ENCODE data around the gene STARD4. TPM values are rescaled to one million over a fixed set of nuclear protein-coding genes. Genes with fewer than 3 reads are reported as not detected.

The STARD4 gene
- total and polyA plus RNA-seq, 2 of the 13 experiments (the other 11 are each of a cell fraction or from before 2014, with no cell fraction given): 27.4 to 66.9 TPM

- FAIRE-seq: no peak
- CTCF ChIA-PET (ENCODE audit: low intra/inter-chr PET ratio, low total read pairs): no interaction called here
Observed at GRCh38 chr5:111548348-111548950, 36.1 kb upstream of the STARD4 start.

More at GRCh38 chr5:111548348-111548950, 36.1 kb upstream of the STARD4 start:
- peak; percentile 47; the same call in 1 of the 3 replicates for ATAC-seq
- no peak for DNase-seq (ENCODE audit: low spot score)
- Histone ChIP-seq H2AFZ (ENCODE audit: low read length) (no peak overlapping the region), H3K27me3 (ENCODE audit: control insufficient read depth in 1 of 2, insufficient read depth in 2 of 2, low read length in 2 of 2) (no peaks in the 10 kb centered on the region; a peak in 1 of 5 replicates), H3K9ac (ENCODE audit: insufficient read depth, low read depth, low read length) (no peak overlapping the region), H3K4me1 (ENCODE audit: insufficient read depth, low read length) (no peaks in the 10 kb centered on the region), H3K4me2 (ENCODE audit: low read depth, low read length) (no peak overlapping the region), H3K36me3 (replicated peaks in 1 of 2; ENCODE audit: control insufficient read depth in 1 of 2, insufficient read depth in 2 of 2, low read length in 2 of 2) (no peaks in the 10 kb centered on the region), H3K79me2 (ENCODE audit: insufficient read depth, low read length) (no peaks in the 10 kb centered on the region), H3K27ac (ENCODE audit: extremely low read length, insufficient read depth, low read length) (no peak overlapping the region), H4K20me1 (ENCODE audit: insufficient read depth, low read length) (no peaks in the 10 kb centered on the region), H3K9me3 (ENCODE audit: low read length) (no peaks in the 10 kb centered on the region), H3K4me3 (replicated peaks in 1 of 3; ENCODE audit: insufficient read depth in 1 of 3, low read depth in 2 of 3, low read length in 3 of 3) (no peak overlapping the region)
- POLR2A ChIA-PET: no interaction called here
- in situ Hi-C loops (cut with HindIII; ENCODE audit: extremely low pct_ligation_motif_present, low pct_unique_long_range_greater_than_20kb): no loop called here
- intact Hi-C loops (cut with micrococcal nuclease; ENCODE audit: unreplicated experiment): no loop called here
- WGBS (ENCODE audit: low lambda C conversion rate): 25% methylated on average over 4 of the region's 6 CpGs
- no peak for TF ChIP-seq ELF1 (CRISPR knock-in tag; IDR thresholded peaks at IDR 0.05)
- no peak for TF ChIP-seq ZNF746 (CRISPR knock-in tag; IDR thresholded peaks at IDR 0.05)
- no peak for TF ChIP-seq ZNF143 (CRISPR knock-in tag; IDR thresholded peaks at IDR 0.05)
- TF ChIP-seq RXRA (CRISPR knock-in tag; IDR thresholded peaks at IDR 0.05): no peak
- TF ChIP-seq MLXIP (CRISPR knock-in tag; IDR thresholded peaks at IDR 0.05; ENCODE audit: borderline replicate concordance): no peak
- no peak for TF ChIP-seq PLSCR1 (CRISPR knock-in tag; IDR thresholded peaks at IDR 0.05; ENCODE audit: borderline replicate concordance)
- no peak for TF ChIP-seq TFE3 (CRISPR knock-in tag; IDR thresholded peaks at IDR 0.05)
- BruUV-seq (replicated peaks): no TSS peak
